ENCODE measurements around the gene LEMD2. TPM values are rescaled to one million over a fixed set of nuclear protein-coding genes. Genes with fewer than 3 reads are reported as not detected.

The LEMD2 gene
- total RNA-seq, 1 experiment from 2014 or later: 43.9 TPM

DNA sequence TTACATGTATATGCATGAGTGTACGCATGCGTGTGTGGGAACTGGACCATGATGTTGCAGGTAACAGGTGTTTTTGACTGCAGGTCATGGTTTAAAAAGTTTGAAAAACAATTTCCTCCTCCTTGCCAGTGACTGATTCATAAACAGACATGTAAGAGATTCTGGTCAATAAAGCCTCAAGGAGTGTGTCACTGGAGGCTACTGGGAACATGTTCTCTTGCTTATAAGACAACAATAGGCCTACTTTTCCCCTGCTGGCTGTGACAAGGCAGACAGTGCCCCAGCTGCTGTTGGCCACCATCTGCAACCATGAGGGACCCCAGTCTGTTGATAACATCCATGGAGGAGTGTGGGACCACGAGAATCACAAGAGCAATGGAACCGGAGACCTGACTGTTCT lies 12.7 kb downstream of the LEMD2 start:
- Histone ChIP-seq H3K9me3 (ENCODE audit: control insufficient read depth in 1 of 2, insufficient read depth in 1 of 2, low read depth in 1 of 2, low read length in 2 of 2) (no peaks in the 10 kb centered on the region), H3K79me2 (ENCODE audit: insufficient read depth, low read length) (no peaks in the 10 kb centered on the region), H3K4me2 (ENCODE audit: low read length) (no peak overlapping the region), H2AFZ (ENCODE audit: low read depth, low read length, poor library complexity, severe bottlenecking) (no peak overlapping the region), H4K20me1 (ENCODE audit: insufficient read depth) (no peaks in the 10 kb centered on the region), H3K27ac (ENCODE audit: low read depth, low read length) (no peak overlapping the region), H3K9ac (ENCODE audit: low read length) (no peak overlapping the region), H3K27me3 (ENCODE audit: insufficient read depth, low read length) (no peaks in the 10 kb centered on the region), H3K9me2 (ENCODE audit: insufficient read depth) (no peaks in the 10 kb centered on the region), H3K4me3 (replicated peaks in 1 of 2; ENCODE audit: low read depth in 1 of 2, low read length in 2 of 2) (no peak overlapping the region), H3K4me1 (ENCODE audit: control insufficient read depth in 1 of 2, insufficient read depth in 2 of 2, low read length in 2 of 2) (peaks cover 17 to 34% of the 10 kb centered on the region in 2 experiments), H3K36me3 (ENCODE audit: control insufficient read depth in 1 of 2, insufficient read depth in 2 of 2, low read length in 2 of 2) (peaks cover 32 to 52% of the 10 kb centered on the region in 2 experiments; a peak in 3 of 4 replicates)
- intact Hi-C loops (cut with micrococcal nuclease): no loop called here
- TF ChIP-seq, protein P1, sequence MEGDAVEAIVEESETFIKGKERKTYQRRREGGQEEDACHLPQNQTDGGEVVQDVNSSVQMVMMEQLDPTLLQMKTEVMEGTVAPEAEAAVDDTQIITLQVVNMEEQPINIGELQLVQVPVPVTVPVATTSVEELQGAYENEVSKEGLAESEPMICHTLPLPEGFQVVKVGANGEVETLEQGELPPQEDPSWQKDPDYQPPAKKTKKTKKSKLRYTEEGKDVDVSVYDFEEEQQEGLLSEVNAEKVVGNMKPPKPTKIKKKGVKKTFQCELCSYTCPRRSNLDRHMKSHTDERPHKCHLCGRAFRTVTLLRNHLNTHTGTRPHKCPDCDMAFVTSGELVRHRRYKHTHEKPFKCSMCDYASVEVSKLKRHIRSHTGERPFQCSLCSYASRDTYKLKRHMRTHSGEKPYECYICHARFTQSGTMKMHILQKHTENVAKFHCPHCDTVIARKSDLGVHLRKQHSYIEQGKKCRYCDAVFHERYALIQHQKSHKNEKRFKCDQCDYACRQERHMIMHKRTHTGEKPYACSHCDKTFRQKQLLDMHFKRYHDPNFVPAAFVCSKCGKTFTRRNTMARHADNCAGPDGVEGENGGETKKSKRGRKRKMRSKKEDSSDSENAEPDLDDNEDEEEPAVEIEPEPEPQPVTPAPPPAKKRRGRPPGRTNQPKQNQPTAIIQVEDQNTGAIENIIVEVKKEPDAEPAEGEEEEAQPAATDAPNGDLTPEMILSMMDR (IDR thresholded peaks at IDR 0.05 in 2 of 3, conservative IDR thresholded peaks at IDR 0.05 in 1 of 3; ENCODE audit: borderline replicate concordance in 1 of 3, insufficient read depth in 1 of 3, low read depth in 2 of 3, low read length in 2 of 3): no peak
- ChIA-PET RAD21 (ENCODE audit: low non-redundant PET in 1 of 2, low total read pairs in 2 of 2, uncharacterized antibody in 2 of 2, unreplicated experiment in 2 of 2) (no interaction called here), POLR2A (no interaction called here), CTCF (no interaction called here)
- ATAC-seq: no peak
- DNase-seq (ENCODE audit: low read depth, low spot score): no peak
- no TSS peak for BruUV-seq (replicated peaks)

DNA sequence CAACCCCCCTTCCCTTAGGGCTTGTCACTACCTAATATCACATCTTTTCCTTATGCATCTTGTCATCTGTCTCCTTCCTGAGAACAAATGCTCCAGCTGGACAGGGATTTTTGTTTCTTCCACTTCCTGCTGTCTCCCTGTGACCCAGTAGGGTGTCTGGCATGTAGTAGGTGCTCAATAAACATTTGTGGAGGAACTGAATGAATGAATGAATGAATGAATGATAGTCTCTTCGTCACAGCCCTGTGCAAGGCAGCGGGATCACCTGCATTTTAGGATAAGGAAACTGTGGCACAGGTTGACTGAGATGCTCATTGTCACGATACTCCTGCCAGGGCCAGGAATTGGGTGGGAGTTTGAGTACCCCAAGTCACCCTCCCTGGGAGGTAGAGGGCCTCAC lies 14.2 kb downstream of the LEMD2 start:
- no peak for ATAC-seq
- BruUV-seq (replicated peaks): no TSS peak
- no peaks in the 10 kb centered on the region for H4K20me1 ChIP-seq (ENCODE audit: insufficient read depth)
- H2AFZ ChIP-seq (ENCODE audit: low read depth, low read length, poor library complexity, severe bottlenecking): no peak overlapping the region
- intact Hi-C loops (cut with micrococcal nuclease): no loop called here
- no peak overlapping the region for H3K4me3 ChIP-seq (replicated peaks in 1 of 2; ENCODE audit: low read depth in 1 of 2, low read length in 2 of 2)
- no peak overlapping the region for H3K4me2 ChIP-seq (ENCODE audit: low read length)
- TF ChIP-seq SIN3A (IDR thresholded peaks at IDR 0.05; ENCODE audit: low read depth): no peak
- no peak for TF ChIP-seq CBX3 (IDR thresholded peaks at IDR 0.05; ENCODE audit: low read depth)
- no peak for TF ChIP-seq POLR2AphosphoS5 (IDR thresholded peaks at IDR 0.05; ENCODE audit: low read depth, low read length)
- no peak for TF ChIP-seq EZH2phosphoT487 (IDR thresholded peaks at IDR 0.05; ENCODE audit: borderline replicate concordance)
- no peak overlapping the region for H3K27ac ChIP-seq (ENCODE audit: low read depth, low read length)
- DNase-seq (ENCODE audit: low read depth, low spot score): no peak
- peaks cover 9 to 24% of the 10 kb centered on the region in 2 experiments for H3K4me1 ChIP-seq (ENCODE audit: control insufficient read depth in 1 of 2, insufficient read depth in 2 of 2, low read length in 2 of 2)
- H3K79me2 ChIP-seq (ENCODE audit: insufficient read depth, low read length): no peaks in the 10 kb centered on the region
- POLR2A ChIA-PET: interaction anchor here (0.6 kb wide), 1 partner anchor 64 kb away, joined by 3 read pairs; the partner anchor contains the start of gene UQCC2
- no peaks in the 10 kb centered on the region for H3K27me3 ChIP-seq (ENCODE audit: insufficient read depth, low read length)
- no peaks in the 10 kb centered on the region for H3K9me2 ChIP-seq (ENCODE audit: insufficient read depth)
- H3K36me3 ChIP-seq (ENCODE audit: control insufficient read depth in 1 of 2, insufficient read depth in 2 of 2, low read length in 2 of 2): peaks cover 29 to 42% of the 10 kb centered on the region in 2 experiments; a peak in 3 of 4 replicates
- H3K9ac ChIP-seq (ENCODE audit: low read length): no peak overlapping the region
- no peaks in the 10 kb centered on the region for H3K9me3 ChIP-seq (ENCODE audit: control insufficient read depth in 1 of 2, insufficient read depth in 1 of 2, low read depth in 1 of 2, low read length in 2 of 2)
- CTCF ChIA-PET: no interaction called here
- RAD21 ChIA-PET (ENCODE audit: low non-redundant PET in 1 of 2, low total read pairs in 2 of 2, uncharacterized antibody in 2 of 2, unreplicated experiment in 2 of 2): no interaction called here
